GM19328 (cell line): ENCODE data around the gene CFC1.
"Not testable (repeated sequence)": the region's sequence is repeated elsewhere in the genome, so short reads cannot be mapped to it uniquely, and the experiment has no call there.

Source experiments
- ATAC-seq: cut with Tn5 transposase; IDR thresholded peaks from one replicate; pipeline ENCODE4 v1.9.1; 2021; ENCODE audit warnings: mild to moderate bottlenecking, moderate library complexity; ENCODE audit not compliant: unreplicated experiment

The CFC1 gene

GRCh38 chr2:130584726-130585125 is 14.6 kb downstream of the CFC1 start:
- not testable (repeated sequence) for ATAC-seq

GRCh38 chr2:130583582-130583981 is 15.8 kb downstream of the CFC1 start:
- not testable (repeated sequence) for ATAC-seq

DNA sequence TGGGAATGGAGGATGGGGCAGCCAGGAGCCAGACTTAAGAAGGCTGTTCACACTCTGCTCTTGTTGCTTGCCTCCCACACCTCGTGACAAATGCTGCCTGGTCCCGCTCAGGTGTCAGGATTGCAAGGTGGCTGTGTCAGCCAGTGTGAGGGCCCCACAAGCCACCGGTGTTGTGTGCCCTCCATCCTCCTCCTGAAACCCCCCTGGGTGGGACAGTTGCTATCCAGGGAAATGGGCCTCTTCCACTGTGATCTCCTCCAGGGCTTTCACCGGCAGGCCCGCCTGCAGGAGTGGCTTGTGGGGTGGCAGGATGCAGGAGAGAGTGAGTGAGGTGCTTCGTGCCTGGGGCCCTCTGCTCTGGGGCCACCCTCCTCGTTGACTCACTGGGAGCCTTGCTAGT is 16.4 kb downstream of the CFC1 start:
- ATAC-seq, result not testable (repeated sequence)

GRCh38 chr2:130581491-130581890 is 17.9 kb downstream of the CFC1 start:
- ATAC-seq, result not testable (repeated sequence)

GRCh38 chr2:130579121-130579520 is 20.3 kb downstream of the CFC1 start:
- not testable (repeated sequence) for ATAC-seq

- ATAC-seq, result not testable (repeated sequence)
Measured at GRCh38 chr2:130577559-130577958, 21.8 kb downstream of the CFC1 start.

DNA sequence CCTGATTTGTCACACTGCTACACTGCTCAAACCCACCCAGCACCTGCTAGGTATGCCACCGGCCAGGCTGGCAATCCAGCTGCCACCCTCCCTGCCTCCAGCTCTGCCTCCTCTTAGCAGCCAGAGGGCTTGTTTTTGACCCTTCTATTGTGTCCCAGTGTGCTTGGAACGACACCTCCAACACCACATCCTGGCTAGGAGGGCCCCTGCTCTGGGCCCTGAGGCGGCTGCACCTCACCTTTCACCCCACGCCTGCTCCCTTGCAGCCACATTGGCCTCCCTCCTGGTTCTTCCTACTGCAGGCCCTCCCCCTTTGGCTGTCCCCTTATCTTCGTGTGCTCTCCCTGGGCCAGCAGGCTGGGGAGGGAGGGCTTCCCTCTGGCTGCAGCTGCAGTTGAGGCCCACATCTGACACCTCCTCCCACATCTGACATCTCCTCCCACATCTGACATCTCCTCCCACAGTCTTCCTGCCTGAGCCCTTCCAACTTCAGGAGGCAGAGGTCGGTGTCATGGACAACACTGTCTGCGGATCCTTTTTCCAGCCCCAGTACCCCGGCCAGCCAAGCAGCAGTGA is 23.1 kb downstream of the CFC1 start:
- not testable (repeated sequence) for ATAC-seq

GRCh38 chr2:130574230-130574629 is 25.1 kb downstream of the CFC1 start:
- ATAC-seq, result not testable (repeated sequence)

DNA sequence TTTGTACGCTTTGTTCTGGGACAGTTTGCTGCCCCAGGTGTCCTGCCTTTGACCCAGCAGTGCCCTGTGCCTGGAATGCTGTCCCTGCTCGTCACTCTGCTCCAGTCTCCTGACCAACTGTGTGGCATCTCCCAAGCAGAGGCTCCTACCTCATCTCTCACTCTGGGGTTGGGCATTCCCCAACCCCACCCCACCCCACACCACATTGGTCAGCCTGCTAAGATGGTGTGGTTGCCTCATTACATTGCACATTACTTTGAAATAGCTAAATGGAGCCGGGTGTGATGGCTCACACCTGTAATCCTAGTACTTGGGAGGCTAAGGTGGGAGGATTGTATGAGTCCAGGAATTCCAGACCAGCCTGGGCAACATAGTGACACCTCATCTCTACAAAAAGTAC is 27.4 kb downstream of the CFC1 start:
- ATAC-seq, result not testable (repeated sequence)

GRCh38 chr2:130566165-130566564 is 33.2 kb downstream of the CFC1 start:
- ATAC-seq, result not testable (repeated sequence)

DNA sequence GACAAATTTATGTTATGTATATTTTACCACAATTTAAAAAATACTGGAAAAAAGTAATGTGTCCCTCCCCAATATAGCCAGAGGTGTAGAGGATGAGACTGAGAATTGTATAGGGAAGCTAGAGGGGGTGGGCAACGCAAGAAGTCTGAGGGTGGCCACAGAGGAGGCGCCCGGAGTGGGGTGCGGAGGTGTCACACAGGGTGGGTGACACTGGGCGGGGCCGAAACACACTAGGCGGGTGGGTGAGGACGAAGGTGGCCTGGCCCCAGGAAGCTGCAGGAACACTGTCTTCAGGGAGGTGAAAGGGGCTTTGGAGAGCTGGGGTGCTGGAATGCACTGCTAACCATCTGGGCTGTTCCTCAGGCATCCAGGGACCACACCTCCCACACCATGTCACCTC is 42.9 kb downstream of the CFC1 start:
- ATAC-seq, result not testable (repeated sequence)

DNA sequence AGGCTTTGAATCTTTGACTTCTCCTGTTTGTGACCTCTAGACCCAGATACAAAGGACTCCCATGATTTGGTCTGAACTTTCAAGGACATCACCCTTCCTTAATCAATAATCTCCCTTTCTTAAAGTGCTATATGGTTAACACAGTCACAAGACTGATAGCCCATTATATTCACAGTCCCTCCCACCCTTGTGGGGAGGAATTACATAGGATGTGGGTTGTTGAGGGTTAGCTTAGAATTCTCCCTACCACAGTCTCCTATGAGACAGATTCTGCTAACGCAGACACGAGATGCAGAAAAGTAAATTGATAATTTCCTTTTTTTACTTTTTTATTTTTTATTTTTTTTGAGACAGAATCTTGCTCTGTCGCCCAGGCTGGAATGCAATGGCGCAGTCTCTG is 45.2 kb downstream of the CFC1 start:
- ATAC-seq, result not testable (repeated sequence)

DNA sequence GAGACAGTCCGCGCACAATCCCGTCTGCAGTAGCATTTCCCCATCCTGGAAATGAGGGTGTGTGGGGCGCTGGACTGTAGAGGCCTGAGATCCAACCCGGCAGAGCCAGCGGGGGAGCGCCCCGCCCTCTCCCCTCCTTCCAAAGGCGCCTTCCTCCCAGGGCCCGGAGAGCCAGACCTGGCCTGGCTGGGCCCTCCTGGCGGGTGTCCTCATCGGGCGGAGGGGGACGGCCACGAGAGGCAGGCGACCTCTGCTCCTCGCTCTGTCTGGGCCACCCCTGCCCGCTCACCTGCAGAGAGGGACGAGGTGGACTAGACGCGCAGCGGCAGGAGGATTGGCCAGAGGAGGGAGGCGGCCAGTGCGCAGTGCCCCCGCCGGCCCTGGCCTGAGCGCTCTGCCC is 49.9 kb downstream of the CFC1 start:
- not testable (repeated sequence) for ATAC-seq

GRCh38 chr2:130548418-130548817 is 51.0 kb downstream of the CFC1 start:
- not testable (repeated sequence) for ATAC-seq

DNA sequence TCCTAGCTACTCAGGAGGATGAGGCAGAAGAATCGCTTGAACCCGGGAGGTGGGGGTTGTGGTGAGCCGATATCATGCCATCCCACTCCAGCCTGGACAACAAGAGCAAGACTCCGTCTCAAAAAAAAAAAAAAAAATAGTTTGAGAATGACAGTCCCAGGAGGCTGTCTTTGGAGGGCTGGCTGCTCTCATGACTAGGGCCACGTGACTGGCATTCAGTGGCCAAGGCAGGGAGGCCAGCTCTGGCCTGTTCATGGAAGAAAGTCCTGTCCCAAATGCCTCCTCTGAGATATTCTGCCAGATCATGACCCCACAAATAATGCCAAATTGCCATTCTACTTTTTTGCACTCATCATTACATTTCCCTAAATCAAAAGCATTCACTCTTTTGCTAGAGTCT is 54.4 kb downstream of the CFC1 start:
- ATAC-seq, result not testable (repeated sequence)

DNA sequence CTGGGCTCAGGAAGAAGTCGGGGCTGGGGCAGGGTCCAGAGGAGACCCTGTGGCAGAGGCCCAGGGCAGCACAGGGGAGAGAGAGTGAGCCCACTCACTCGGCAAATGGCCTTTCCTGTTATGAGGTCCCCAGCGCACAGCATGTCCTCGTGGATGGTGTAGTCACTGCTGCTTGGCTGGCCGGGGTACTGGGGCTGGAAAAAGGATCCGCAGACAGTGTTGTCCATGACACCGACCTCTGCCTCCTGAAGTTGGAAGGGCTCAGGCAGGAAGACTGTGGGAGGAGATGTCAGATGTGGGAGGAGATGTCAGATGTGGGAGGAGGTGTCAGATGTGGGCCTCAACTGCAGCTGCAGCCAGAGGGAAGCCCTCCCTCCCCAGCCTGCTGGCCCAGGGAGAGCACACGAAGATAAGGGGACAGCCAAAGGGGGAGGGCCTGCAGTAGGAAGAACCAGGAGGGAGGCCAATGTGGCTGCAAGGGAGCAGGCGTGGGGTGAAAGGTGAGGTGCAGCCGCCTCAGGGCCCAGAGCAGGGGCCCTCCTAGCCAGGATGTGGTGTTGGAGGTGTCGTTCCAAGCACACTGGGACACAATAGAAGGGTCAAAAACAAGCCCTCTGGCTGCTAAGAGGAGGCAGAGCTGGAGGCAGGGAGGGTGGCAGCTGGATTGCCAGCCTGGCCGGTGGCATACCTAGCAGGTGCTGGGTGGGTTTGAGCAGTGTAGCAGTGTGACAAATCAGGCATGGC is 55.4 kb downstream of the CFC1 start:
- ATAC-seq, result not testable (repeated sequence)

DNA sequence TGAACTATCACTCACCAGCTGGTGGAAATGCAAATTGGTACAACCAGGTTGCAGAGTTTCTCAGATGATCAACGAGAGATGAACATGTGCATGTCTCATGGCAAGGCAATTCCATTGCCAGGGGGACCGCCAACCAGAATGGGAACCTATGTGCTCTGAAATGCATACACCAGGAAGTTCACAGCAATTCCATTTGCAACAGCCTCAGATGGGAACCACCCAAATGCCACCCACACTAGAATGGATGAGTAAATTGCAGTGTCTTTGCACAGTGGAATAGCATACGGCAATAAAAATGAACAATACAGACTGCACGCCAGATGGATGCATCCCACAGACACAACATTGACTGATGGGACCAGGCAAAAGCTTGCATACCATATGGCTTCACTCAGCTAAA is 56.6 kb downstream of the CFC1 start:
- not testable (repeated sequence) for ATAC-seq
